Upper lobe of left lung (tissue), 4 donors: ENCODE results near the gene ZNF605.

Experiments used
- EP300 ChIP-seq, 4 donors: sonication (generic); formaldehyde crosslinking; IDR thresholded peaks; one replicate each; pipeline ENCODE4 v1.5.1; 2017; ENCODE audit warnings: antibody characterized with exemption in 4 of 4, control low read depth in 2 of 4
- POLR2A ChIP-seq, 4 donors: fragments of 450-650 bp; IDR thresholded peaks; one replicate each; pipeline ENCODE4 v1.5.1; 2016 to 2017; ENCODE audit warnings: antibody characterized with exemption in 4 of 4, mild to moderate bottlenecking in 2 of 4
- POLR2AphosphoS5 ChIP-seq, 2 donors: sonication (generic); formaldehyde crosslinking; IDR thresholded peaks; one replicate each; pipeline ENCODE4 v1.5.1; 2017; ENCODE audit warnings: antibody characterized with exemption in 2 of 2
- TF ChIP-seq, protein P1 (sequence below), 6 experiments: fragments of 450-650 bp in 4 of 6; fragments of 200-600 bp in 2 of 6; sonication (generic) in 2 of 6; IDR thresholded peaks; one replicate each; pipeline ENCODE4 v1.5.1; 2016 to 2019; ENCODE audit warnings: antibody characterized with exemption in 6 of 6

DNA sequence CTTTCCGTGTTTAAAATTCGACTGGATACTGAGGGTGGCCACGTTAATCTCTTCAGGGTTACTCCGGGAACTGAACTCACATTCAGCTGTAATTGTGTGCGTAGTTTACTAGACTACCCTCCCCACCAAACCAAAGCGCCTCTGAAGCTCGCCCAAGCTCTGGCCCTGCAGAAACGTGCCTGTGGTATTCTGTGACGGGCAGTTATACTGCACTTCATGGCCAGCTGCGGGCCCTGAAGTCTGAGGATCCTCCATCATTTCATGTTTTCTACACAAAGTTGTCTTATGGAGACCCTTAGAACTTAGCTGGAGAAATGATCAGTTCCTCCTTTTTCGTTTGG, 30.7 kb upstream of the ZNF605 start:
- TF ChIP-seq POLR2AphosphoS5 (IDR thresholded peaks at IDR 0.05) (no peak), POLR2A (IDR thresholded peaks at IDR 0.05) (no peak), EP300 (IDR thresholded peaks at IDR 0.05) (no peak)
- TF ChIP-seq, protein P1, sequence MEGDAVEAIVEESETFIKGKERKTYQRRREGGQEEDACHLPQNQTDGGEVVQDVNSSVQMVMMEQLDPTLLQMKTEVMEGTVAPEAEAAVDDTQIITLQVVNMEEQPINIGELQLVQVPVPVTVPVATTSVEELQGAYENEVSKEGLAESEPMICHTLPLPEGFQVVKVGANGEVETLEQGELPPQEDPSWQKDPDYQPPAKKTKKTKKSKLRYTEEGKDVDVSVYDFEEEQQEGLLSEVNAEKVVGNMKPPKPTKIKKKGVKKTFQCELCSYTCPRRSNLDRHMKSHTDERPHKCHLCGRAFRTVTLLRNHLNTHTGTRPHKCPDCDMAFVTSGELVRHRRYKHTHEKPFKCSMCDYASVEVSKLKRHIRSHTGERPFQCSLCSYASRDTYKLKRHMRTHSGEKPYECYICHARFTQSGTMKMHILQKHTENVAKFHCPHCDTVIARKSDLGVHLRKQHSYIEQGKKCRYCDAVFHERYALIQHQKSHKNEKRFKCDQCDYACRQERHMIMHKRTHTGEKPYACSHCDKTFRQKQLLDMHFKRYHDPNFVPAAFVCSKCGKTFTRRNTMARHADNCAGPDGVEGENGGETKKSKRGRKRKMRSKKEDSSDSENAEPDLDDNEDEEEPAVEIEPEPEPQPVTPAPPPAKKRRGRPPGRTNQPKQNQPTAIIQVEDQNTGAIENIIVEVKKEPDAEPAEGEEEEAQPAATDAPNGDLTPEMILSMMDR (IDR thresholded peaks at IDR 0.05), result no peak
